Upper lobe of right lung (tissue), 1 donor: ENCODE data around the gene MRM3. TPM values are rescaled to one million over a fixed set of nuclear protein-coding genes. Genes with fewer than 3 reads are reported as not detected.
"Not testable (repeated sequence)": the region's sequence is repeated elsewhere in the genome, so short reads cannot be mapped to it uniquely, and the experiment has no call there.

Source experiments
- ATAC-seq: fragments of 200-7000 bp; cut with Tn5 transposase; one replicate; pipeline ENCODE4 v1.9.1; 2020; ENCODE audit warnings: mild to moderate bottlenecking, moderate library complexity
- DNase-seq: peaks from one replicate; pipeline ENCODE4 v3.0.0-alpha.2; 2020
- H3K27ac ChIP-seq: fragments of 200-600 bp; one replicate; pipeline ENCODE4 v1.8.0; 2022
- H3K27me3 ChIP-seq: fragments of 200-600 bp; one replicate; pipeline ENCODE4 v1.8.0; 2022; ENCODE audit warnings: mild to moderate bottlenecking
- H3K36me3 ChIP-seq: fragments of 200-600 bp; one replicate; pipeline ENCODE4 v1.8.0; 2022
- H3K4me1 ChIP-seq: fragments of 200-600 bp; one replicate; pipeline ENCODE4 v1.8.0; 2022
- H3K4me3 ChIP-seq: fragments of 200-600 bp; one replicate; pipeline ENCODE4 v1.8.0; 2022; ENCODE audit warnings: mild to moderate bottlenecking
- H3K9me3 ChIP-seq: fragments of 200-600 bp; one replicate; pipeline ENCODE4 v1.8.0; 2022
- intact Hi-C: fragments of 100-400 bp; cut with DNase I; formaldehyde crosslinking; loops from one replicate; pipeline ENCODE4 v1.11.0; 2022
- total RNA-seq: library from RNA; stranded (reverse); fragmentation: NEBNext Ultra II Directional; extraction: Animal tissue kit (Norgen Biotek cat#: 25700); gene quantifications from one replicate; pipeline ENCODE4 v1.2.1, GENCODE V29; 2021
- TF ChIP-seq, protein P1 (sequence below): fragments of 200-600 bp; IDR thresholded peaks from one replicate; pipeline ENCODE4 v1.8.0; 2022; ENCODE audit warnings: antibody characterized with exemption
- donor health status: DM: no; HTN: yes; CAD: no; lungs with severe emphysema.

The MRM3 gene
- total RNA-seq, 1 donor from 2014 or later, result 12.1 TPM

DNA sequence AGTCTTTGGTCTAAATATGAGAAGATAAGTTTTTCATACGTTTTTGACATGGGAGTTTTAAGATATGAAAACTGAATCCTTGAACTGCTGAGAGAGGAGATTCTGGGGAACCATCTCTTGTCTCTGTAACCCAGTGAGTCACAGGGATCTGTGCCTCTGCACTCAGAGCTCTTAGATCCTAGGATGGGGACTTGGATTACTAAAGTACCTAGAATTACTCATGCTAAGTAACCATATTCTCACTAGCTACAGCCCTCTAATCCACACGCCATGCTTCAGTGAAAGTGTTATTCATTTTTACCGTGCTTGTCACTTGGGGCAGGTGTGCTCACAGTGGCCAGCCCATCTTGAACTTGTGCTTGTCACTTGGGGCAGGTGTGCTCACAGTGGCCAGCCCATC lies 2.0 kb downstream of the MRM3 start:
- no peaks in the 10 kb centered on the region for H3K27me3 ChIP-seq
- intact Hi-C loops, result no loop called here
- peaks cover 23% of the 10 kb centered on the region for H3K4me1 ChIP-seq
- ATAC-seq (no peak), DNase-seq (no peak)
- H3K27ac ChIP-seq, result no peak overlapping the region
- no peak overlapping the region for H3K4me3 ChIP-seq
- TF ChIP-seq, protein P1, sequence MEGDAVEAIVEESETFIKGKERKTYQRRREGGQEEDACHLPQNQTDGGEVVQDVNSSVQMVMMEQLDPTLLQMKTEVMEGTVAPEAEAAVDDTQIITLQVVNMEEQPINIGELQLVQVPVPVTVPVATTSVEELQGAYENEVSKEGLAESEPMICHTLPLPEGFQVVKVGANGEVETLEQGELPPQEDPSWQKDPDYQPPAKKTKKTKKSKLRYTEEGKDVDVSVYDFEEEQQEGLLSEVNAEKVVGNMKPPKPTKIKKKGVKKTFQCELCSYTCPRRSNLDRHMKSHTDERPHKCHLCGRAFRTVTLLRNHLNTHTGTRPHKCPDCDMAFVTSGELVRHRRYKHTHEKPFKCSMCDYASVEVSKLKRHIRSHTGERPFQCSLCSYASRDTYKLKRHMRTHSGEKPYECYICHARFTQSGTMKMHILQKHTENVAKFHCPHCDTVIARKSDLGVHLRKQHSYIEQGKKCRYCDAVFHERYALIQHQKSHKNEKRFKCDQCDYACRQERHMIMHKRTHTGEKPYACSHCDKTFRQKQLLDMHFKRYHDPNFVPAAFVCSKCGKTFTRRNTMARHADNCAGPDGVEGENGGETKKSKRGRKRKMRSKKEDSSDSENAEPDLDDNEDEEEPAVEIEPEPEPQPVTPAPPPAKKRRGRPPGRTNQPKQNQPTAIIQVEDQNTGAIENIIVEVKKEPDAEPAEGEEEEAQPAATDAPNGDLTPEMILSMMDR, result no peak
- H3K9me3 ChIP-seq, result no peaks in the 10 kb centered on the region
- H3K36me3 ChIP-seq, result peaks cover 22% of the 10 kb centered on the region

DNA sequence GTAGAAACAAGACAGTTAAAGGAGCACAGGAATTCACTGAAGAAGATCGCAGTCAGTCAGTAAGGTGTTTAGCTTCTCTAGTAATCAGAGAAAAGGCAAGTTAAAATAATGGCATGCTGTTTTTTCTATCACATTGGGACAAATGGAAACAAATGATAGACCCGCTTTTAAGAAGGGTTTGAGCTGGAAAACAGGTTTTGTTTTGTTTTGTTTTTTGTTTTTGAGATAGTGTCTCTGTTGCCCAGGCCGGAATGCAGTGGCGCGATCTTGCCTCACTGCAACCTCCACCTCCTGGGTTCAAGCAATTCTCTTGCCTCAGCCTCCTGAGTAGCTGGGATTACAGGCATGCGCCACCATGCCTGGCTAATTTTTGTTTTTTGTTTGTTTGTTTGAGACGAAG lies 3.7 kb downstream of the MRM3 start:
- ATAC-seq, H3K9me3 ChIP-seq, H3K27me3 ChIP-seq, H3K4me3 ChIP-seq, H3K27ac ChIP-seq, intact Hi-C loops: not testable (repeated sequence)
- DNase-seq, result peak; percentile 38
- H3K4me1 ChIP-seq, result peaks cover 23% of the 10 kb centered on the region
- peaks cover 33% of the 10 kb centered on the region for H3K36me3 ChIP-seq

DNA sequence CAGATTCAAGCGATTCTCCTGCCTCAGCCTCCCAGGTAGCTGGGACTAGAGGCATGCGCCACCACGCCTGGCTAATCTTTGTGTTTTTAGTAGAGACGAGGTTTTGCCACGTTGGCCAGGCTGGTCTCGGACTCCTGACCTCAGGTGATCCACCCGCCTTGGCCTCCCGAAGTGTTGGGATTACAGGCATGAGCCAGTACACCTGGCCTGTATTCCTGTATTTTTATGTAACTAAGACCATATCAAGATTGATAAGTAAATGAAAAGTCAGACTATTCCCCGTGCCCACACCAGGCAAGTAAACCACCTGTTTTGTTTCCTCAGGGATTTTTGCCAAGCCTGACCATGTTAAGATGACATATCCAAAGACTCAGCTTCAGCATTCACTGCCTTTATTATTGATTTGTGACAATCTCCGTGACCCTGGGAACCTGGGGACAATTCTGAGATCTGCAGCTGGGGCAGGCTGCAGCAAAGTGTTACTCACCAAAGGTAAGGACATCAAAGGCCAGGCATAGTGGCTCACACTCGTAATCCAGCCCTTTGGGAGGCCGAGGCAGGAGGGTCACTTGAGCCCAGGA lies 5.6 kb downstream of the MRM3 start:
- Histone ChIP-seq H3K27ac (no peak overlapping the region), H3K4me1 (peaks cover 16% of the 10 kb centered on the region), H3K27me3 (no peaks in the 10 kb centered on the region), H3K4me3 (no peak overlapping the region), H3K9me3 (no peaks in the 10 kb centered on the region), H3K36me3 (peaks cover 50% of the 10 kb centered on the region)
- DNase-seq, result peak; percentile 12
- intact Hi-C loops, result no loop called here
- TF ChIP-seq, protein P1, result no peak
- ATAC-seq, result no peak

DNA sequence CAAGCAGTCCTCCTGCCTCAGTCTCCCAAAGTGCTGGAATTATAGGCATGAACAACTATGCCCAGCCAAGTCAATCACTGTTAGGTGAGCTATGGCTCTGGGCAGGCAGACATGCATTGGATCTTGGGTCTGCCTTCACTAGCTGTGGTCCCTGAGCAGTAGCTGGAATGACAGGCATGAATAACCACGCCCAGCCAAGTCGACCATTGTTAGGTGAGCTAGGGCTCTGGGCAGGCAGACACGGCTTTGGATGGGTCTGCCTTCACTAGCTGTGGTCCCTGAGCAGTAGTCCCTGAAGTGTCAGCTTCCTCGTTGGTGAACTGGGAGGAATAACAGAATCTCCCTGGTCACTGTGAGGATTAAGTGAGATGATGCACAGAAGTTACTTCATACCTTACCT lies 6.4 kb downstream of the MRM3 start:
- ATAC-seq (no peak), DNase-seq (peak; percentile 21)
- TF ChIP-seq, protein P1, result no peak
- Histone ChIP-seq H3K36me3 (peaks cover 51% of the 10 kb centered on the region), H3K9me3 (no peaks in the 10 kb centered on the region), H3K4me3 (no peak overlapping the region), H3K4me1 (peaks cover 9% of the 10 kb centered on the region), H3K27ac (no peak overlapping the region), H3K27me3 (no peaks in the 10 kb centered on the region)
- intact Hi-C loops, result no loop called here

DNA sequence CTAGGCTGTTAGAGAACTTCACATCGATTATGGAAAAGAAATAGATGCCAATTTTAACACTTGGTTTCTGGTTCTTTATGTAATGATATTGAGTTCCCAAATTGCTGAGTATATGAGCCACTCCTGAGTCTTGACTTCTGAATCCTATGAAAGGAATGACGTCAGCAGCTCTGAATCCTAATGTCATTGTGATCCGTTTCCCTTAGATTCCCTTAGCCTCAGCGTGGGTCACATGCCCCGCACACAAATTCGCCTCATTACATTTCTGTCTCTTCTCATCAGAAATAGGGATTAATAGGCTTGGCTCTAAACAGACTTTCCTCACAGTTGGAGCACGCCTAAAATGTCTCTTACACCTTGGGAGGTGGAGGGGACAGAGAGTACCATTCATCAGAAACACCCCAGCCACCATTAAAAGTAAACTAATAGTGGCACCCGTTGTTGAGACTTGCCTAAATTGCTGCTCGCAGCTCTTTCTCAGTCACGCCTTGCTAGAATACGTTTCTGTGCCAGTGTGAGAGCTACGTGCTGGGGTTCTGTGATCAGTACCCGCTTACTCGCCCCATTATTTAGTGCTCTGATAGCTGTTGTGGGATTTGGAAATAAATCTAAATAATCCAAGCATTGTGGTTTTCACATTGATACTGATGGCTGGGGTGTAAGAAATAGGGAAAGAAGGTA lies 7.1 kb downstream of the MRM3 start:
- ATAC-seq (no peak), DNase-seq (no peak)
- Histone ChIP-seq H3K4me3 (no peak overlapping the region), H3K36me3 (peaks cover 50% of the 10 kb centered on the region), H3K27me3 (no peaks in the 10 kb centered on the region), H3K27ac (no peak overlapping the region), H3K9me3 (no peaks in the 10 kb centered on the region), H3K4me1 (peaks cover 1% of the 10 kb centered on the region)
- intact Hi-C loops, result no loop called here
- TF ChIP-seq, protein P1, result no peak

DNA sequence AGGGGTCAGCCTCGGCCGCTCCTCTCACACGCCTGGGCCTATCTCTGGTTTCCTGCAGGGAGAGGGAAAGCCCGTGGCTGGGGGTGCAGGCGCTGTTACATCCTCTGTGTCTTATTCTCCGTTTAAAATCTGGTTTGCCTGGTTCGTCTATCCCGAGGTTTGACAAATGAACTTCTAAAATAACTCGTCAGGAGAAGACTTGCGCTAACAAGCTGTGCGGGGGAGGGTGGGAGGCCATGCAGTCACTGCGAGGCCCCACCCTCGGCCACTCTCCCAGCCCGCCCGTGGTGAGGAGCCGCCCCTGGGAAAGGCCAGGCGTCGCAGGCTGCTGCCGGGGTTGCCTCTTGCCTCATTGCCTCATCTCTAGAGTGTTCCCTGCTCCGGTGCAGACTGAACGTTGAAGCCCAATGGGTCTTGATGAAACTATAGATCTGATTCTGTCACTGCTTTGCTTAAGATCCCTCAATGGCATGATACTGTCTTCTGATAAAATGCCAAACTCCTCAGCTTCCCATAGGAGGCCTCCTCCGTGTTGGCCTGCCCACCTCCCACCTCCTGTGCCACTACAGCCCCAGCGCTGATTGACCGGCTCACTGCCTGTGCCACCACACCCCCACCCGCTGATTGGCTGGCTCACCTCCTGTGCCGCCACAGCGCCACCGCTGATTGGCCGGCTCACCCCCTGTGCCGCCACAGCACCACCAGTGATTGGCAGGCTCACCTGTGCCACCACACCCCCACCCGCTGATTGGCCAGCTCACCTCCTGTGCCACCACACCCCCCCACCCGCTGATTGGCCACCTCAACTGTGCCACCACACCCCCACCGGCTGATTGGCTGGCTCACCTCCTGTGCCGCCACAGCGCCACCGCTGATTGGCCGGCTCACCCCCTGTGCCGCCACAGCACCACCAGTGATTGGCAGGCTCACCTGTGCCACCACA lies 8.0 kb downstream of the MRM3 start:
- peaks cover 46% of the 10 kb centered on the region for H3K36me3 ChIP-seq
- not testable (repeated sequence) for H3K27me3 ChIP-seq, H3K27ac ChIP-seq, H3K9me3 ChIP-seq, H3K4me1 ChIP-seq, DNase-seq, H3K4me3 ChIP-seq, ATAC-seq
- intact Hi-C loops, result loop anchor here (5.0 kb wide), 1 partner anchor 197 kb away; no protein-coding TSS in a partner anchor

DNA sequence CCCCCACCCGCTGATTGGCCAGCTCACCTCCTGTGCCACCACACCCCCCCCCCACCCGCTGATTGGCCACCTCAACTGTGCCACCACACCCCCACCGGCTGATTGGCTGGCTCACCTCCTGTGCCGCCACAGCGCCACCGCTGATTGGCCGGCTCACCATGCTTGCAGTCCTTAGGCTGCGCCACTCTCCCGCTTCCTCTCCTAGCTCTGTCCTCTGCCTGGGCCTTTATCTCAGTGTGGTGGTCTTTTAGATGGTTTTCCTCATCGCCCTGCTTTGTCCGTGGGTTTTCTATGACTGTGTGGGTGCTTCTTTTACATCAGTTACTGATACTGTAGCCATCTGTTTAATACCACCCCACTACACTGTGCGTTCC lies 8.7 kb downstream of the MRM3 start:
- H3K36me3 ChIP-seq, result peaks cover 46% of the 10 kb centered on the region
- intact Hi-C loops, result loop anchor here (5.0 kb wide), 1 partner anchor 196 kb away; no protein-coding TSS in a partner anchor
- not testable (repeated sequence) for H3K9me3 ChIP-seq, H3K27me3 ChIP-seq, DNase-seq, H3K4me3 ChIP-seq, ATAC-seq, H3K27ac ChIP-seq
- peaks cover 14% of the 10 kb centered on the region for H3K4me1 ChIP-seq
